ENCODE measurements around the gene PPL. TPM values are rescaled to one million over a fixed set of nuclear protein-coding genes. Genes with fewer than 3 reads are reported as not detected.

PPL gene
- total RNA-seq, 4 donors from 2014 or later: 304 to 377 (median 350) TPM

GRCh38 chr16:4926928-4927327 is 10.0 kb downstream of the PPL start:
- H3K36me3 ChIP-seq: peaks cover 28% of the 10 kb centered on the region
- H3K27ac ChIP-seq: no peak overlapping the region
- TF ChIP-seq CTCF (IDR thresholded peaks at IDR 0.05): no peak
- no peak for TF ChIP-seq POLR2AphosphoS5 (IDR thresholded peaks at IDR 0.05)
- TF ChIP-seq EP300 (IDR thresholded peaks at IDR 0.05): no peak
- TF ChIP-seq POLR2A (IDR thresholded peaks at IDR 0.05): no peak
- H3K4me1 ChIP-seq: peaks cover 66% of the 10 kb centered on the region
- WGBS: 84% methylated on average over 2 of the region's 2 CpGs
- DNase-seq (ENCODE audit: low spot score in 2 of 2): no peak
- H3K9me3 ChIP-seq: peaks cover 6% of the 10 kb centered on the region
- H3K27me3 ChIP-seq: no peaks in the 10 kb centered on the region
- H3K4me3 ChIP-seq: no peak overlapping the region

GRCh38 chr16:4925791-4926190 is 11.2 kb downstream of the PPL start:
- Histone ChIP-seq H3K27ac (peak overlapping the region; percentile 77), H3K27me3 (no peaks in the 10 kb centered on the region), H3K36me3 (peaks cover 21% of the 10 kb centered on the region), H3K4me3 (no peak overlapping the region), H3K9me3 (peaks cover 6% of the 10 kb centered on the region), H3K4me1 (peaks cover 57% of the 10 kb centered on the region)
- TF ChIP-seq POLR2AphosphoS5 (IDR thresholded peaks at IDR 0.05) (no peak), CTCF (IDR thresholded peaks at IDR 0.05) (no peak), EP300 (IDR thresholded peaks at IDR 0.05) (no peak), POLR2A (IDR thresholded peaks at IDR 0.05) (no peak)
- DNase-seq (ENCODE audit: low spot score in 2 of 2): no peak
- WGBS: 75% methylated on average over 5 of the region's 5 CpGs

- no peak for DNase-seq (ENCODE audit: low spot score in 2 of 2)
- WGBS: 65% methylated on average over 5 of the region's 5 CpGs
- TF ChIP-seq CTCF (IDR thresholded peaks at IDR 0.05) (no peak), EP300 (IDR thresholded peaks at IDR 0.05) (no peak), POLR2A (IDR thresholded peaks at IDR 0.05) (no peak), POLR2AphosphoS5 (IDR thresholded peaks at IDR 0.05) (no peak)
- H3K27me3 ChIP-seq: no peaks in the 10 kb centered on the region
- peak overlapping the region; percentile 77 for H3K27ac ChIP-seq
- H3K9me3 ChIP-seq: peaks cover 6% of the 10 kb centered on the region
- no peak overlapping the region for H3K4me3 ChIP-seq
- H3K4me1 ChIP-seq: peaks cover 53% of the 10 kb centered on the region
- H3K36me3 ChIP-seq: peaks cover 19% of the 10 kb centered on the region
Measured at GRCh38 chr16:4925293-4925607, 11.7 kb downstream of the PPL start.

GRCh38 chr16:4924593-4925292 is 12.2 kb downstream of the PPL start:
- 36% methylated on average over 10 of the region's 12 CpGs for WGBS
- H3K27me3 ChIP-seq: no peaks in the 10 kb centered on the region
- peaks cover 14% of the 10 kb centered on the region for H3K36me3 ChIP-seq
- H3K9me3 ChIP-seq: peaks cover 6% of the 10 kb centered on the region
- H3K4me1 ChIP-seq: peaks cover 53% of the 10 kb centered on the region
- DNase-seq (ENCODE audit: low spot score in 2 of 2): no peak
- peak overlapping the region; percentile 77 for H3K27ac ChIP-seq
- TF ChIP-seq EP300 (IDR thresholded peaks at IDR 0.05) (no peak), POLR2AphosphoS5 (IDR thresholded peaks at IDR 0.05) (no peak), CTCF (IDR thresholded peaks at IDR 0.05) (no peak), POLR2A (IDR thresholded peaks at IDR 0.05) (no peak)
- no peak overlapping the region for H3K4me3 ChIP-seq

- peak overlapping the region; percentile 77 for H3K27ac ChIP-seq
- no peak overlapping the region for H3K4me3 ChIP-seq
- WGBS: 59% methylated on average over 6 of the region's 6 CpGs
- peaks cover 9% of the 10 kb centered on the region for H3K36me3 ChIP-seq
- peaks cover 6% of the 10 kb centered on the region for H3K9me3 ChIP-seq
- H3K4me1 ChIP-seq: peaks cover 54% of the 10 kb centered on the region
- H3K27me3 ChIP-seq: no peaks in the 10 kb centered on the region
- TF ChIP-seq POLR2AphosphoS5 (IDR thresholded peaks at IDR 0.05): no peak
- TF ChIP-seq POLR2A (IDR thresholded peaks at IDR 0.05): no peak
- TF ChIP-seq EP300 (IDR thresholded peaks at IDR 0.05): no peak
- TF ChIP-seq CTCF (IDR thresholded peaks at IDR 0.05): no peak
- DNase-seq (ENCODE audit: low spot score in 2 of 2): no peak
Measured at GRCh38 chr16:4923853-4924252, 13.1 kb downstream of the PPL start.

Data from suprapubic skin (tissue), 4 donors.